ENCODE data around the gene MON1A.
"Not testable (repeated sequence)": the region's sequence is repeated elsewhere in the genome, so short reads cannot be mapped to it uniquely, and the experiment has no call there.

MON1A gene

DNA sequence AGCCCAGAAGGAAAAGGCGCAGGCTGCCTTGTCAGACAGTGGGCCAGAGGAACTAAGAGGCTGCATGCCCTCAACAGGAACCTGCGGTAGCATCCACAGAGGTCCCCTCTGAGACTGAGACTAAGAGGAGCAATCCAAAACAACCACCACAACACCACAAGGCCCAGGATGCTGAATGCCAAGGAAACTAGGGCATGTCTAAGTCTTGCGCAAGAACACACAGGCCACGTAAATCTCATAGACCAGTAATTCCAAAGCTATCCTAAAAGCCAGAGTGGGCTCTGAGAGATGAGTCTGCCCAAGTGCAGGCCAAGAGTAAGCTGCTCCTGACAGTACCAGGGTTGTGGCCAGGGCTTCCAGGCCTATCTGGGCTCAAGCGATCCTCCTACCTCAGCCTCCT, 12.9 kb downstream of the MON1A start:
- no peak for DNase-seq

DNA sequence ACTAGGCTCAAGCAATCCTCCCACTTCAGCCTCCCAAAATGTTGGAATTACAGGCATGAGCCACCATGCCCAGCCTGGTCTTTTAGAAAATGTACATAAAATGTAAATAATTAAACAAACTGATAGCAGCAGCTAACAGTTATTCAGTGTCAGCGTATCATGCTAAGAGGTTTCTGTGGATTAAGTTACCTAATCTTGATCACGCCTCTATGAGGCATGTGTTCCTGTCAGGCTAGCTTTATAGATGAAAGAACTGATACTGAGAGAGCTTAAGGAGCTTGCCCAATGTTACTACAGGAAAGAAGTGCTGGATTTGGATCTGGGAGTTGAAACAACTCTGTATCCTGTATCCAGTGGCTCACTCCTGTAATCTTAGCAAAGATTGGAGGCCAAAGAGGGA, 14.7 kb downstream of the MON1A start:
- DNase-seq = no peak

DNA sequence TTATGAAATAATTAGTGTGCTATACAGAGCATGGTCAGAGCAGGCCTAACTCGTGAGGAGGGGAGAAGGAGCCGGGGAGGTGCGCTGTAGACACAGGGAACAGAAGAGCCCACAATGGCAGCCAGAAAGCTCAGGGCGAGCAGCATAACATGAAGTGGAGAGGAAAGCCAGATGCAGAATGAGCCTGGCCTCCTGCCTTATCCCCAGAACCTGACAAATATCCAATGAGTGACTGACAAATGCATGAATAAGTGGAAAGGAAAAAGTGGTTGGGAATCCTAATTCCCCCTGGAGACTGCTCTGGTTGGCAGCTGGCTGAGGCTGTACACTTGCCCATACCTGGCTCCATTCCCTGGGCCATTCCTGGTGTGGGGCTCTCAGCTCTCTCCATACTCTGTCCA, 16.7 kb downstream of the MON1A start:
- DNase-seq = no peak

DNA sequence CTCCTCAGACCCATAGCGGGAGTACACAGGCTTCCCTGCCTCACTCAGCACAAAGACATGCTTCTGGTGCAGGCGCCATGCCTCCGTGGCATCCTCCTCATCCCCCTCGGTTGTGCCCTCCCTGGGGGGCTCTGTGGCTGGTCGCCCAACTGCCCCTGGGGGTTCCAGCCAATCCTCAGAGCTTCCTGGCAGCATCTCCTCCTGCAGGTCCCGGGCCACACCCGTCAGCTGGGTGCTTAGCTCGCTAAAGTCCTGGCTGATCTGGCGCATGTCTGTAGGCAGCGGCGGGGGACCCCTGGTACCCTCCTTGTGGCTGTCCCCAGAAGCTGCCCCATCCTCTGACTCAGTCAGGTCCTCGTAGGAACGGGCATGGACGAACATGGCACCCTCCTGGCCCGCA, 18.0 kb downstream of the MON1A start:
- no peak for DNase-seq

DNA sequence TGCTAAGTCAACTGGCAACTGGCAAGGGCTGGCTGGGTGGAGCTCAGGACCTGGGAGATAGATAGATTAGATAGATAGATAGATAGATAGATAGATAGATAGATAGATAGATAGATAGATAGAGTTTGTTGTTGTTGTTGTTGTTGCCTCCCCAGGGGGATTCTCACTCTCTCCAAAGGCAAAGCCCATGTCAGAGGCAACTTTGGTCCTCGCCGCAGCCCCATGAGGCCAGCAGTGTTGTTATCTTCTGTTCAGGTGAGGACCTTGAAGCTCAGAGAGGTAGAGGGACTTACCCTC, 18.5 kb downstream of the MON1A start:
- DNase-seq = no peak

DNA sequence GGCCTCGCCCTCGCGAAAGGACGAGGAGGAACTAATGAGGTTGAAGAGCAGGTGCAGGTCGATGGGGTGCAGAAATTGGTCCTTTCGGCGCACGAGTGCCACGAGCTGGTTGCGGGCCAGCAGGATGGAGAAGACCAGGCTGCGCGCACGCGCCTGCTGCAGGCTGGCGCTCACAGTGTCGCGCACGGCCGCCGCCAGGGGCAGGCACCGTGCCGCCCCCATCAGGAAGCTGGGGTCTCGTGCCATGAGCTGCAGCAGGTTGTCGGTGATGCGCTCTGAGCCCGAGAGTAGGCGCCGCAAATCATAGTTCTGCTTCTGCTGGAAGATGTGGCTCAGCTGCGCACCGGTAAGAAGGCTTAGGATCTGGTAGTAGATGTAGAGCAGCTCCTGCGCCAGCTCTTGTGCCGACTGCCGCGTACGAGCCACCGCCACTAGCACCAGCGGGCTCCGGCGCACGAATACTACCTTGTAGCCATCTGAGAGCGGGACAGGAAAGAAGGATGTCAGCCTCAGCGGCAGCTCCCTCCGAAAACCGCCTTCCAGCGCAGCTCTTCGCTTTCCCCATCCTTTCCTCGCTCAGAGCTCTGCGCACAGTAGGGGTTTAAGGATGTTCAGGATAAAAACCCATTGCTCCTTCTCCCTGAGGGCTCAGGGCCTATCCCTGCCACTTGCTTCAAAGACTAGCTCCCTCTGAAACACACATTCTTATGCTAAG, 19.0 kb downstream of the MON1A start:
- DNase-seq = no peak

DNA sequence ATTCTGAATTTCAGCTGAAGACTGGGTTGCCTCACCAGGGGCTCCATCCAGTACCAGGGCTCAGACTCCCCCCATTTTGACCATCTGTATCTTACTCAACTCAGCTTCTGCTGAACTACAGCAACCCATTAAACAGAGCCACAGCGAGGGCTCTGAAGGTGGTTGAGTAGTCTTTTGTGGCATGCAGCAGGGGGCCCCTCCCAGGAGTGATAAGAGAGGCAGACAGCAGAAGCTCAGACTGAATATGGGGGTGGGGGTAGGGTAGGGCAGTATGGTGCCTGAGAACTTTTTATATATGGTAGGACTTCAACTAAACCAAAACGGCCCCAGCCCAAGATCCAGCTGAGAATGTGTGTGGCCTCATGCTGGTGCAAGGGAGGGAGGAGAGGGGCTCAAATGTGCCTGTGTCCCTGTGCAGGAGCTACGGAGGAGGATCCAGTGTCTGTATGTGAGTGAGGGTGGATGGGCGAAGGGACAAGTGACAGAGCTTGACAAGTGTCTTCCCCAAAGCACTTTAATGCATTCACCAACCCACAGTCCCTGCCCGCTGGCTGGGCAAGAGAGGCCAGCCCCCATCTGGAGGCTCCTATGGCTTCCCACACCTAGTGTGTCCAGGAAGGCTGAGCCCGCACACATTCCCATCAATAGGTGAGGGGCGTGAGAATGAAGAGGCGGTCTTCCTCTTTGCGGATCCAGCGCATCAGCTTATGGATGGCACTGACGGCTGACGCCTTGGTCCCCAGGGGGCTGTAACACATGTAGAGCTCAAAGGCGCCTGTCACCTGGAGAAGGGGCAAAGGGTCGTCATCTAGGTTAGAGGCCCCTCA, 21.0 kb downstream of the MON1A start:
- DNase-seq = no peak

DNA sequence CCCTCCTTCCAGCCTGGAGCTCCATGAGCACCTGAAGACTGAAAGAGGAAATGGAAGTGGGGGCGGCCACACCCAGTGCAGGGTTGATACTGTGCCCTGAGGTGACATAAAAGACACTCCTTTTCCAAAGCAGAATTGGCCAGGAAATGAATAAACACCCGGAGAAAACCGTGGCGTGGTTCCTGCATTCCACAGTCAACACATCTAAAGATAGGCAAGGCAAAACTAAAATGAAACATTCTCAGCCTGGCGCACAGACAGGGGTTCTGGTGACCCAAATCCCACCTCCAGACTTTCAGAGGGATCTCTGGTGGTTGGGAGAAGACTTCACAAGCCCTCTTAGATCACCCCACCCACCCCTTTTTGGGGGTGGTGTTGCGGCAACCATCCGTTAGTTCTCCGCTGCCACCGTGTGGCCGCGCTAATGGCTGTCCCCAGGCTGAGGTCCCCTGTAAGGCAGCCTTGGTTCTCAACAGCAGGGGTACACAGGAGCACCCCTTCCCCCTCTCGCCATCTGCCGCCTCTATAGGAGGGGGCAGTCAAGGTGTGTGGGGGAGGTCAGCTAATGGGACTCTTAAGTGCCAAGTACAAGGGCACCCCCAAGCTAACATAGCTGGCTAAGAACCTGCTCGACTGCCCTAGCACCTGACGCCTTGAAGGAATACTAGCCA, 23.4 kb downstream of the MON1A start:
- no peak for DNase-seq

DNA sequence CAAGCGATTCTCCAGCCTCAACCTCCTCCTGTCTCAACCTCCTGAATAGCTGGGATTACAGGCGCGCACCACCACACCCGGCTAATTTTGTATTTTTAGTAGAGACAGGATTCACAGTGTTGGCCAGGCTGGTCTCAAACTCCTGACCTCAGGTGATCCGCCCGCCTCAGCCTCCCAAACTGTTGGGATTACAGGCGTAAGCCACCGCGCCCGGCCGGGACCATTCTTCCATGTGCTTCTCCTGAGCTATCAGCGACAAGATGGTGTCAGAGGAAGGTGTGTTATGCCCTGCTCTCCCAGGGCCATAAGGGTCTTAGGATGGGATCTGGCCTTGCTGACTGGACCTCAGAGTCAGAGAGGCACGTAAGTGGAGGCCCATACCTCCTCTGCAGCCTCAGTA, 25.2 kb downstream of the MON1A start:
- not testable (repeated sequence) for DNase-seq

DNA sequence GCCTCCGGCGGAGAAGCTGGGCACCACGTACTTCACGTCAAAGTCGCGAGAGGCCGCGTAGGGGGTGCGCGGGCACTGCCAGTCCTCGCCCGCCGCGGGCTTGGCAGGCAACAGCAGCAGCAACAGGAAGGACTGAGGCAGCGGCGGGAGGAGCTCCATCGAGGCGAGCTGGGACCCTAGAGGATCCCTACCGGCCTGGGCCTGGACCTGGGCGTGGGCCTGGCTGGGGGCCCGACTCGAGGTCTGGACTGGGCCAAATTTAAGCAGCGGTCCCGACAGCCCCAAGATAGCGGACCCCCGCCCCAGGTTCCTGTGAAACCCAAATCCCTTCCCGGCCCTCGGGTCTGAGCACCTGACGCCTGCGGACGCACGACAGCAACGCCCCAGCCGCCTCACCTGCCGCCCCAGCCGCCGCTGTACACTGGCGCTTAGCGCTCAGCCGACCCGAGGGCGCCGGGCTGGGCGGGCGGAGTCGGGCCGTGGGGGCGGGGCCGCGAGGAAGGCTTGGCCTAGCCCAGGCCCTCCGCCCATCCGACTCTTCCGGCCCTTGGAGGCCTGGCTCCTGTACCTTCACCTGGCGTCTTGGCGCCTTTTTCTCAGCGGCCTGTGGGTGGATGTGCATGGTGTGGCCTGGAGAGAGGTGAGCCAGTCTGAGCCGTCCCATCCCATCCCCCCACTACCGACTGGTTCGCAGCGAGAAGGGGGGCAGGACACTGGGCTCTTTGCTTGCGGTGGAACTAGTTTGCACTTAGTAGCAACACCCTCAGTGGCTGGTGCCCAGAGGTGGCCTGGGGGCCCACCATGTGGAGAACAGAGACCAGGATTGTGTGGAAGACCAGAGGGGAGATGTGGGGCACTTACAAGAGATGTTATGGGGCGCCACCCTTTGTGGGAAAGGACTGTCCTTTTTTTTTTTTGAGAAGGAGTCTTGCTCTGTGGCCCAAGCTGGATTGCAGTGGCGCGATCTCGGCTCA, 25.9 kb downstream of the MON1A start, which contains the start of gene MST1R:
TSS of gene MST1R (minus strand) at position 423 of the 974 bp plus-strand sequence. CDS start at position 159, 264 bp downstream.
- no peak for DNase-seq

DNA sequence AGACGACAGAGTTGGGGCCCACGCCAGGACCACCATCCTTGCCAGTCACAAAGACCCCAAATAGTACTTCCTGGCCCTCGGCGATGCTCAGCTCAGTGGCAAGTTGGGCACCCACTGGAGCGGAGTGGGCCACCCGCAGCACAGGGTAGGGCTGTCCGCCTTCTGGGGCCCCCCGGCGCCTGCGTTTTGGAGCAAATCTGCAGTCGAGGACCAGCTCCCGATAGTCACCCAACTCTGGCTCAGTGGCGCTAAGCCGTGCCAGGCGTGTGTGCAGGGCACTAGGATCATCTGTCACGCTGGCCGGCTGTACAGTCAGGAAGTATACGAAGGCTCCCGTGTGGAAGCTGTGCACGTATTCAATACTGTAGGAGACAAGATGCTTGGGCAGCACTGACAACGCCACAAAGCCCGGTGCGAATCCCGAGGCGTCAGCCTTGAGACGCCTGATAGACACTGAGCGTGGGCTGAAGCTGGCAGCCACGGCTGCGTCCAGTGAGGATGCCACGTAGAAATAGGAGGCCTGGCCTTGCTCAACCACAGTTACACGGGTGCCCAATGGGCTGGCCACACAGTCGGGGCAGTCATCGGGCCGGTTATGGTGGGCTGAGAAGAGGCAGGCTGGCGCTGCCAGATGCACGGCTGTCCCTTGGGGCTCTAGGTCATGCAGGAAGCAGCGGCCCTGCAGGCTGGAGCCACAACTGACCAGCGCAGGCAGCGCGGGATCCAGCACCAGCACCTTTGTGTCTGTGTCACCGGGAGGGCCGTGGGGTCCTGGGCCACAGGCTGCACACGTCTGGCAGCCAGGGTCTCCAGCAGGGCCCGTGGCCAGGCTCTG, 26.9 kb downstream of the MON1A start:
- DNase-seq = no peak

DNA sequence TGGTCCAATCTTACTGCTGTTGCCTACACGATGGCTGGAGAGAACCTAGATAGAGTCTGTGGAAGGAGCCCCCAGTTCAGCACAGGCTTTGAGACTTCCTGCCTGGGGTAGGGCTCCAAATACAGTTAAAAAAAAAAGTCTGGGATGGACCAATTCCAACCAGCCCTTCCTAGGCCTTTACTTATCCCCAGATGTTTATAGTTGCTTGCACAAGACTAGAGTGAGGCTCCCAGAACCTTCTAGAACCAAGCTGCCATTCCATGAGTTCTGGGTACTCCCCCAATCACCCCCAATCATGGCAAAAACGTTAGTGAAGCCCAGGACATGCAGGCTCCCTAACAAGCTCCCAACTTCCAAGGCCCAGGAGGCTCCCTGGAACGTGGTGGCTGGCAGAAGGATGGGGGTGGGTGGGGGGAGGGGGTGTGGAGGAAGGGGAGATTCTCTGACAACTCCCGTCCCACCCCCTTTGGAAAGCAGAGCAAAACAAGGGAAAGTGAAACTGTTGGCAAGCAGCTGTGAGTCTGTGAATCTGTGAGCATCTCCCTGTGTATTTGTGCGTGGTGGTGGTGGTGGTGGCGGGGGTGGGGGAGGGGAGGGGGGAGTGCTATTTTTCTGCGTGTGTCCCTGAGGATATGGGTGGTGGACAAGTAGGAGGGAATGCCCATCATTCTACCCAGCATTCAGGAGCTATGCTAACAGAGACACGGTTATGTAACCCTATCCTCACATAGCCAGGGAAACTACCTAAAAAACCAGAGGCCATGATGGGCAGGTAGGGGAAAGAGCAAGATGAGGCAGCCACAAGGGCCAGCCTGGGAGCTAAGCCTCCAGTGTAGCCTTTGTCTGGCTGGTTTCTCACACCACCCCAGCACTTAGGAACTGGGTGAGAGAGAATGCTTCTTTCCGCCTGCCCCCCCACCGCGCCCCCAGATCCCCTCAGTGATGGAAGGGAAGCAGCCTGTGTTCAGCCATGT, 28.0 kb downstream of the MON1A start:
- no peak for DNase-seq

DNA sequence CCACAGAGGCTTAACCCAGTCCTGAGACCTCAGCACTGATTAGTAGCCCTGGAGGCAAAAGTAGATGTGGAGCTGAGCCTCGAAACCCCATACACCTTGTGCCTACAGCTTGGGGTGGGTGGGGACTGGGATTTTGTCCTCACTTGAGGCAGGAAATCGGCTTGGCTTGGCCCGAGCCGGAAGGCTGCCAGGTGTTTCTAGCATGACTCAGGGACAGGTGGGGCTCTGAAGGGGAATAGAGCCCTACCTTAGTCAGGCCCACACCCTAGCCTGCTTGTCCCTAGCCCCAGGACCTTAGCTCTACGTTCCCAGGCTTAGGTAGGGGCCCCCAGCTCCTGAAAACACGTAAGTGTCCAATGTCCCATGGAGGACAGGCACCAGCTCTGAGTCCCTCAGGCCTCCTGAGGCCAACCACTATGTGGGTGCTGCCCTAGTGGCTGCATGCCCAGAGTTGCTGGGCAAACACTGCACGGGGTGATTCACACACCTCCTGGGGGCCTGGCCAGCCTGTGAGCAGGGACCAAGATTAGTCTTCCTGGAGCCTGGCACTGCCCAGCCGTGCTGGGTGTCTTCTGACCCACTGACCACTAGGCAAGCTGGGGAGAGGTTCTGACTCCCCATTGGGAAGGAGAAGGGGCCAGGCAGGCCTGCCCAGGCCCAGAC, 29.0 kb downstream of the MON1A start:
- DNase-seq = no peak

DNA sequence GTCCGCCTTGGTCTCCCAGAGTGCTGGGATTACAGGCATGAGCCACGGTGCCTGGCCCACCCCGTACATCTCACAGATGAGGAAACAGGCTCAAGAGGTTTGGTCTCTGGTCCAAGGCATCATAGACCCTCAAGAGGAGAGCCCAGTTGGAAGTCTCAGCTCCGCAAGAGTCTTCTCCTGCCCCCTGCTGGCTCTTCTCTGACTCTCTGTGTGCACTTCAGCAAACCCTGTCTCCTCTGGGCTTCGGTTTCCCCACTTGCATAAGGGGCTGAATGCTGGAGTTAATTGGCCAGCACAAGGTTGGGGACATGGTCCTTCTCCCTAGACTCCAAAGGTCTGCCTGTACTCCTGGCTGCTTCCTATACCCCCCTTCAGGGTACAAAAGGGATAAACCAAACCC, 29.8 kb downstream of the MON1A start:
- no peak for DNase-seq

DNA sequence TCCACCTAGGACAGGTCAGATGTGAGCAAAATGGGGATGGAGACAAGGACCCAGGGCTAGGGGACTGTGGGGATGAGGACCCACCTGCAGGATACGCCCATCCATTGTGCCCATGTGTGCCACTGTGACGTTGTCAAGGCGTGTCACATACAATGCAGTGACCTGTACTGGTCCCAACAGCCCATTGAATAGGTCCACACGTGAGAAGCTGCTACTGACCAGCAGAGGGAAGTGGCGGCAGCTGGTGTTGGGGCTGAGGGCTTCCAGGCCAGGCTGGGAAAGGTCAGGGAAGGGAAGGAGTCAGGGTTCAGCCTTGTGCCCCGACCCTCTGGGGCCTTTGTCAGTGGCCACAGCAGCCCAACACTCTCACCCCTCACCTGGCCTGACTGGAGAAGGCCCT, 30.6 kb downstream of the MON1A start:
- DNase-seq = no peak

DNA sequence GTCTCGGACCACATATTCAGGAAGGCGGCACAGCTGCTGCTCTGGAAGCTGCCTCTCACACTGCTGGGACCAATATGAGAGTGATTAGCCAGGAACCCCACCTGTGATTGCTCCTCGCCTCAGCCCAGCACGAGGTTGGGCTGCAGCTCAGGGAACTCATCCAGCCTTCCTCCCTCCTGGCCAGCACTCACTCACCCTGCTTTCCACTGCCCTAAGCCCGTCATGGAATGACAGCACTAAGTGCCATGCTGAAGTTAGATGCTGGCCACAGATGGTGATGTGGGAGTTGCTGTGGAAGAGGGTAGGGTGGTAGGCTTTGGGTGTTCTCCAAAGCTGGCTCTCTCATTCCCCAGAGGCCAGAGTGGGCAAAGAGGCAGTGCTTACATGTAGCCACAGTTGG, 33.3 kb downstream of the MON1A start:
- no peak for DNase-seq

DNA sequence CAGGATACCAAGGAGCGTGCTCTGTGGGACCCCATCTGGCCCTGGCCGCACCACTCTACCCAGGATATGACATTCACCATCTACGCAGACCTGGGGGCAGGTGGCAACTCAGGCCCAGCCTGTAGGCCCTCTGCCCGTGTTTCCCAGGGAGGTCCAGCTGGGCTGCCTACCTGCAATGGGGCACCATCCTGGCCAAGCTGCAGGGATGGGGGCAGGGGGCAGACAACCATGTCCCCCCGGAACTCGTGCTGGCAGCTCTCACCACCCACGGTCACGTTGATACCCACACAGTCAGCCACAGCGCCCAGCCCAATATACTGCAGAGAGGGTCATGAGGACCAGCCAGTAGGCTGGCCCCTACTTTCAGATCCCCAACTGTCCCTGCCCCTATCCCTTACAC, 33.8 kb downstream of the MON1A start:
- DNase-seq = no peak

DNA sequence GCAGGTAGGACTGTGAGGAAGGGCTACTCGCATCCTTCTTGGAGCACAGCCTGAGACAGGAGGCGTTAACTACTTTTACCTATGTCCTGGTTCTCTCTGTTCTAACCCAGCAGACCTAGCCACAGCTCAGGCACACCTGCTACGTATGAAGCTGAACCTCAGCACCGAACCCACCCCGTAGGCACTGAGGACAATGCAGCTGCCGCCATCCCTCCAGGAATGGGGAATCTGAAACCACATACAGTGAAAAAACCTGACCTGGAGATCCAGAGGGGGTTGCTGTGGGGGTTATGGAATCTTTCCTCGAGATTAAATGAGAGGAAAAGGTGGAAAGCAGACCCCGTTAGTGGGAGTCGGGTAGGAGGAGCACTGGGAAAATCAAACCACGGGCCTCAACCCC, 40.3 kb downstream of the MON1A start:
- no peak for DNase-seq

DNA sequence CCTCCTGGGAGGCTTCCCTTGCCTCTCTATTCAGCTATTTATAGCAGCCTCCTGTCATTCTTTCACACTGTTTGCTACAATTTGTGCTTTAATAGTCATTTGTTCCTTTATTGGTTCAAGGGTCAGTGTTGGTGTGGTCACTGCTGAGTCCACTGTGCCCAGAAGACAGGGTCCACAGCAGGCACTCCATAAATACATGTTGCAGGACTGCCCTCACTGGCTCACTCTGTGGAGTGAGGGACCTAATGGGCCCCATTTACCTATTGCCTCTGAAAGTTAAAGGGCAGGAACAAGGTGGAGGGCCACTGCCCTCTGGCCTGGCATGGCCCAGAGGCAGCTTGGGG, 42.7 kb downstream of the MON1A start:
- no peak for DNase-seq

DNA sequence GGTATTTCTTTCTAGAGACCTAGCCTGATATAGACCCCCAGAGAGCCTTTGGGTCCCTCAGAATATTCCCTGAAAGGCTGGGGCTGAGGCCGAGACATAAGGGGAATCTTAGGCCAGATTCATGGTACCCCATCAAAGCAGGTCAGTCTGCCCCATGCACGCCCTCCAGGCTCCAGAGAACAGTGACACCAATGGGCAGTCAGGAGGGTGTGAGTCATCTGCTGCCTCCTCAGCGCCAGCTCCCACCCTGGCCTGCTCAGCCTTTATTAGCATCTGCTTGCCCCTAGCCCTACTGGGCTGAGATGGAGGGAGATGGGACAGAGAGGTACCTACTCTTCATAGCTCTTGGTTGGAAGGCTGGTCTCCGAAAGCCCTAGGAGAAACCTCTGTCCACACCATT, 45.6 kb downstream of the MON1A start:
- no peak for DNase-seq

Measured in NCI-H1930 (cell line).